ENCODE results near the gene CYP3A5. TPM values are rescaled to one million over a fixed set of nuclear protein-coding genes. Genes with fewer than 3 reads are reported as not detected.

CYP3A5 gene
- total and polyA plus RNA-seq, 9 of the 15 experiments (the other 6 are each of a cell fraction or from before 2014, with no cell fraction given): 0.73 to 2.8 (median 1.5) TPM

DNA sequence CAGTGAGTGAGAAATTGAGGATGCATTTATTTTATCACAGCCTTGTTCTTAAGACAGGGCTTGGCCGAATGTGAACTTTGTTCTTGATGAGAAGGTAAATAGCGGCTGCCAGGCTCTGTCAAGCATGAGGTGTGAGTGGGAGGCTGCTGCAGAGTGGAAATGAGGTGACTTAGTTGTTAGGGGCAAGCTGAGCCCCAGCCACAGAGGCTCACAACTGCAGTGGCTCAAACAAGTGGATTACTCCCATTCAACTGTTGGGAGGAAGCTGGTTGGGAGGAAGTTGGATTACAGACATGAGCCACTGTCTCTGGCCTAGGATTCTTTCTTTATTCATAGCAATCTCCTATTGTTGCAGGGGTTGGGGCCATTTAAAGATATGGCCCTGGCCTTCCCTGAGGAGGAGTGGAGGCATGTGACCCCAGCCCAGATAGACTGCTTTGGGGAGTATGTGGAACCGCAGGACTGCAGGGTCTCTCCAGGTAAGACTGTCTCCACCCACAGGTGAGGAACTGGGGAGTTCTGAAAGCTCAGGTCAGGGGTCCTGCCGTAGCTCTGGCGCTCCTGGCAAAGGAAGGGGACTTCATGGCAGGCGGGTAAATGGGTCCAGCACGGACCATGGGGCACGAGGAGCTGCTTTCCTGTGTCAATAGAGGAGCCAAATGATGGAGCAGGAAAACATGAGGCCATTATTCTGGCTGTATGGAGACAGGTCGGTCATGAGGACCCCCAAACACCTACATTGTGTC, 55.9 kb downstream of the CYP3A5 start:
- FAIRE-seq (no peak), ATAC-seq (no peak), DNase-seq (ENCODE audit: extremely low read depth in 1 of 4, low spot score in 3 of 4) (no peak)
- ChIA-PET POLR2A (interaction anchor here (0.9 to 1.4 kb wide), 2 partner anchors 9 to 47 kb away, joined by 3 to 5 read pairs; no protein-coding TSS in a partner anchor), CTCF (ENCODE audit: low intra/inter-chr PET ratio) (no interaction called here)
- Histone ChIP-seq H3K27me3 (ENCODE audit: control insufficient read depth in 2 of 2, insufficient read depth in 2 of 2, low read length in 2 of 2) (no peaks in the 10 kb centered on the region), H3K9ac (ENCODE audit: insufficient read depth in 1 of 2, low read depth in 2 of 2, low read length in 2 of 2) (no peak overlapping the region), H3K9me3 (replicated peaks; ENCODE audit: control insufficient read depth, insufficient read depth, low read depth, low read length) (no peaks in the 10 kb centered on the region), H3K4me2 (ENCODE audit: insufficient read depth, low read length) (no peak overlapping the region), H3K79me2 (ENCODE audit: control insufficient read depth, insufficient read depth, low read length) (no peaks in the 10 kb centered on the region), H3K9me1 (ENCODE audit: control insufficient read depth, insufficient read depth, low read length) (no peaks in the 10 kb centered on the region), H3K36me3 (ENCODE audit: control insufficient read depth, insufficient read depth, low read length) (peaks cover 98% of the 10 kb centered on the region), H3K4me1 (replicated peaks in 1 of 2; ENCODE audit: control insufficient read depth in 2 of 2, insufficient read depth in 2 of 2, low read length in 2 of 2) (peaks cover 0 to 6% of the 10 kb centered on the region in 2 experiments; a peak in 2 of 5 replicates), H2AFZ (ENCODE audit: low read depth, low read length) (no peak overlapping the region), H4K20me1 (replicated peaks; ENCODE audit: control insufficient read depth, insufficient read depth, low read length) (peaks cover 11% of the 10 kb centered on the region; the same call in 1 of the 2 replicates), H3K27ac (ENCODE audit: extremely low read depth, low read depth, low read length) (no peak overlapping the region), H3K4me3 (no peak overlapping the region)
- in situ Hi-C loops (cut with MboI): no loop called here
- BruUV-seq (replicated peaks): no TSS peak
- intact Hi-C loops (cut with micrococcal nuclease): no loop called here
- no peak for TF ChIP-seq TEAD4 (IDR thresholded peaks at IDR 0.05; ENCODE audit: low read length)
- no peak for TF ChIP-seq TEAD4 (CRISPR knock-in tag; IDR thresholded peaks at IDR 0.05; ENCODE audit: borderline replicate concordance)
- no peak for TF ChIP-seq ZNF408 (CRISPR knock-in tag; IDR thresholded peaks at IDR 0.05; ENCODE audit: low read depth)
- TF ChIP-seq ELF2 (CRISPR knock-in tag; IDR thresholded peaks at IDR 0.05): no peak
- TF ChIP-seq KLF16 (IDR thresholded peaks at IDR 0.05): no peak
- TF ChIP-seq HDAC2 (IDR thresholded peaks at IDR 0.05): no peak
- no peak for TF ChIP-seq POLR2B (IDR thresholded peaks at IDR 0.05; ENCODE audit: low read depth, partially characterized antibody)
- no peak for TF ChIP-seq ZBED1 (IDR thresholded peaks at IDR 0.05)
- TF ChIP-seq, protein P1, sequence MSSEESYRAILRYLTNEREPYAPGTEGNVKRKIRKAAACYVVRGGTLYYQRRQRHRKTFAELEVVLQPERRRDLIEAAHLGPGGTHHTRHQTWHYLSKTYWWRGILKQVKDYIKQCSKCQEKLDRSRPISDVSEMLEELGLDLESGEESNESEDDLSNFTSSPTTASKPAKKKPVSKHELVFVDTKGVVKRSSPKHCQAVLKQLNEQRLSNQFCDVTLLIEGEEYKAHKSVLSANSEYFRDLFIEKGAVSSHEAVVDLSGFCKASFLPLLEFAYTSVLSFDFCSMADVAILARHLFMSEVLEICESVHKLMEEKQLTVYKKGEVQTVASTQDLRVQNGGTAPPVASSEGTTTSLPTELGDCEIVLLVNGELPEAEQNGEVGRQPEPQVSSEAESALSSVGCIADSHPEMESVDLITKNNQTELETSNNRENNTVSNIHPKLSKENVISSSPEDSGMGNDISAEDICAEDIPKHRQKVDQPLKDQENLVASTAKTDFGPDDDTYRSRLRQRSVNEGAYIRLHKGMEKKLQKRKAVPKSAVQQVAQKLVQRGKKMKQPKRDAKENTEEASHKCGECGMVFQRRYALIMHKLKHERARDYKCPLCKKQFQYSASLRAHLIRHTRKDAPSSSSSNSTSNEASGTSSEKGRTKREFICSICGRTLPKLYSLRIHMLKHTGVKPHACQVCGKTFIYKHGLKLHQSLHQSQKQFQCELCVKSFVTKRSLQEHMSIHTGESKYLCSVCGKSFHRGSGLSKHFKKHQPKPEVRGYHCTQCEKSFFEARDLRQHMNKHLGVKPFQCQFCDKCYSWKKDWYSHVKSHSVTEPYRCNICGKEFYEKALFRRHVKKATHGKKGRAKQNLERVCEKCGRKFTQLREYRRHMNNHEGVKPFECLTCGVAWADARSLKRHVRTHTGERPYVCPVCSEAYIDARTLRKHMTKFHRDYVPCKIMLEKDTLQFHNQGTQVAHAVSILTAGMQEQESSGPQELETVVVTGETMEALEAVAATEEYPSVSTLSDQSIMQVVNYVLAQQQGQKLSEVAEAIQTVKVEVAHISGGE (CRISPR knock-in tag; IDR thresholded peaks at IDR 0.05): no peak
- TF ChIP-seq SPI1 (IDR thresholded peaks at IDR 0.05; ENCODE audit: borderline replicate concordance, low read depth, low read length): no peak
- TF ChIP-seq, protein P2, sequence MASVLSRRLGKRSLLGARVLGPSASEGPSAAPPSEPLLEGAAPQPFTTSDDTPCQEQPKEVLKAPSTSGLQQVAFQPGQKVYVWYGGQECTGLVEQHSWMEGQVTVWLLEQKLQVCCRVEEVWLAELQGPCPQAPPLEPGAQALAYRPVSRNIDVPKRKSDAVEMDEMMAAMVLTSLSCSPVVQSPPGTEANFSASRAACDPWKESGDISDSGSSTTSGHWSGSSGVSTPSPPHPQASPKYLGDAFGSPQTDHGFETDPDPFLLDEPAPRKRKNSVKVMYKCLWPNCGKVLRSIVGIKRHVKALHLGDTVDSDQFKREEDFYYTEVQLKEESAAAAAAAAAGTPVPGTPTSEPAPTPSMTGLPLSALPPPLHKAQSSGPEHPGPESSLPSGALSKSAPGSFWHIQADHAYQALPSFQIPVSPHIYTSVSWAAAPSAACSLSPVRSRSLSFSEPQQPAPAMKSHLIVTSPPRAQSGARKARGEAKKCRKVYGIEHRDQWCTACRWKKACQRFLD (CRISPR knock-in tag; IDR thresholded peaks at IDR 0.05): no peak
- 91% methylated on average over 9 of the region's 9 CpGs for WGBS (ENCODE audit: insufficient coverage, low coverage, missing lambda C conversion rate)

Measured in K562 (cell line).